ENCODE data around the gene HSPA12B.

GRCh38 chr20:3733119-3733995 is 872 bp downstream of the HSPA12B start:
- TF ChIP-seq CTCF (conservative IDR thresholded peaks at IDR 0.05; ENCODE audit: low read length) (no peak), EZH2phosphoT487 (IDR thresholded peaks at IDR 0.05; ENCODE audit: borderline replicate concordance, low read depth, low read length) (no peak)

Measured in OCI-LY7 (cell line).